Endodermal cell (in vitro differentiated cells): ENCODE measurements around the gene TTC7B. TPM values are rescaled to one million over a fixed set of nuclear protein-coding genes. Genes with fewer than 3 reads are reported as not detected.

Experiments used
- DNase-seq: peaks from one replicate; pipeline ENCODE4 v3.0.0-alpha.2; 2017
- H3K27ac ChIP-seq: 2 replicates; pipeline ENCODE4 v1.5.1; 2013; ENCODE audit warnings: mild to moderate bottlenecking, low read depth, low read length, moderate library complexity
- H3K27me3 ChIP-seq: 2 replicates; pipeline ENCODE4 v1.6.1; 2013; ENCODE audit warnings: mild to moderate bottlenecking, low read length, moderate library complexity; ENCODE audit not compliant: insufficient read depth, control insufficient read depth, poor library complexity, severe bottlenecking
- H3K36me3 ChIP-seq: 2 replicates; pipeline ENCODE4 v1.7.0; 2013; ENCODE audit warnings: mild to moderate bottlenecking, low read length, moderate library complexity; ENCODE audit not compliant: control insufficient read depth, insufficient read depth
- H3K4me1 ChIP-seq: one replicate; pipeline ENCODE4 v1.7.0; 2013; ENCODE audit warnings: low read length; ENCODE audit not compliant: control insufficient read depth, insufficient read depth
- H3K4me3 ChIP-seq: 2 replicates; pipeline ENCODE4 v1.5.1; 2013; ENCODE audit warnings: mild to moderate bottlenecking, low read length, moderate library complexity
- H3K9ac ChIP-seq: 2 replicates; pipeline ENCODE4 v1.6.1; 2013; ENCODE audit warnings: mild to moderate bottlenecking, low read length, moderate library complexity; ENCODE audit not compliant: poor library complexity, severe bottlenecking; ENCODE audit errors: extremely low read depth
- H3K9me3 ChIP-seq: 2 replicates; pipeline ENCODE4 v1.6.1; 2013; ENCODE audit warnings: mild to moderate bottlenecking, low read length, moderate library complexity; ENCODE audit not compliant: control insufficient read depth
- H3K27ac Mint-ChIP-seq: 2 replicates; pipeline ENCODE4 v1.8.0; 2020; ENCODE audit warnings: mixed read lengths
- H3K27me3 Mint-ChIP-seq: 2 replicates; pipeline ENCODE4 v1.8.0; 2021; ENCODE audit warnings: mild to moderate bottlenecking, mixed read lengths; ENCODE audit not compliant: insufficient read depth
- H3K36me3 Mint-ChIP-seq: 2 replicates; pipeline ENCODE4 v1.8.0; 2020; ENCODE audit warnings: low read depth, mixed read lengths
- H3K4me1 Mint-ChIP-seq: 2 replicates; pipeline ENCODE4 v1.8.0; 2020; ENCODE audit warnings: mixed read lengths
- H3K4me3 Mint-ChIP-seq: 2 replicates; pipeline ENCODE4 v1.8.0; 2020; ENCODE audit warnings: mild to moderate bottlenecking, moderate library complexity, mixed read lengths
- H3K9me3 Mint-ChIP-seq: 2 replicates; pipeline ENCODE4 v1.8.0; 2020; ENCODE audit warnings: mild to moderate bottlenecking, mixed read lengths
- WGBS, 2 experiments: methylation state at CpG; one replicate each; pipeline versions ENCODE4 v1.1.5 to v1.1.7; 2013; ENCODE audit warnings: missing lambda C conversion rate in 2 of 2, mixed read lengths in 1 of 2; ENCODE audit not compliant: insufficient coverage in 1 of 2, insufficient read length in 1 of 2; 5-methylcytosine and 5-hydroxymethylcytosine counted together
- total RNA-seq, 2 donors: library from RNA; stranded (reverse); fragmentation: NEBNext Ultra II Directional in 1 of 2; extraction: Animal tissue kit (Norgen Biotek cat#: 25700) in 1 of 2; gene quantifications; 2 replicates in 1 of 2; 3 replicates in 1 of 2; pipeline ENCODE4 v1.2.1, GENCODE V29; 2021
- TF ChIP-seq, protein P1 (sequence below): fragments of 200-600 bp; sonication (generic); conservative IDR thresholded peaks from 2 replicates; pipeline ENCODE4 v1.5.0; 2021; ENCODE audit warnings: antibody characterized with exemption, mild to moderate bottlenecking

Gene TTC7B
- total RNA-seq, 2 donors from 2014 or later: 51.3 to 62.6 TPM

DNA sequence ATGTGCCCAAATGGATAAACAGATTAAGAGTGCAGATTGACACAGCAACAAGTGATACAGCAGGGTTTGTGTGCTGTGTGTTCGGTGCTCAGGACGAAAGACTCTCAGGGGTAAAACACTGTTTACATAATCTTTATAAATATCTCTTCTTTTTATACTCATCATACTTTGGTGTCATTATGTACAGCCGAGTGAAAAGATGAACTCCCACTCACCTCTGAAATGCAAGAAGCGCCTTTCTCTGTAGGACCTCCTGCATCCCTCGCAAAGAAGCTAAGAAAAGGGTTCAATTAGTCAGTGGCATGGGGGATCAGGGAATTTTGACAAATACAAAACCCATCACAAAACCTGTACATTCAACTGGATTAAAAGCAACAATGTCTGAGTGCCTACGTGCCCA is 163.6 kb downstream of the TTC7B start:
- Mint-ChIP-seq H3K4me3 (no peak overlapping the region), H3K9me3 (no peaks in the 10 kb centered on the region), H3K27ac (no peak overlapping the region), H3K27me3 (no peaks in the 10 kb centered on the region), H3K4me1 (peaks cover 40% of the 10 kb centered on the region), H3K36me3 (peaks cover 3% of the 10 kb centered on the region)
- no peak overlapping the region for H3K9ac ChIP-seq
- no peak overlapping the region for H3K27ac ChIP-seq
- no peaks in the 10 kb centered on the region for H3K27me3 ChIP-seq
- H3K36me3 ChIP-seq: peaks cover 12% of the 10 kb centered on the region
- TF ChIP-seq, protein P1, sequence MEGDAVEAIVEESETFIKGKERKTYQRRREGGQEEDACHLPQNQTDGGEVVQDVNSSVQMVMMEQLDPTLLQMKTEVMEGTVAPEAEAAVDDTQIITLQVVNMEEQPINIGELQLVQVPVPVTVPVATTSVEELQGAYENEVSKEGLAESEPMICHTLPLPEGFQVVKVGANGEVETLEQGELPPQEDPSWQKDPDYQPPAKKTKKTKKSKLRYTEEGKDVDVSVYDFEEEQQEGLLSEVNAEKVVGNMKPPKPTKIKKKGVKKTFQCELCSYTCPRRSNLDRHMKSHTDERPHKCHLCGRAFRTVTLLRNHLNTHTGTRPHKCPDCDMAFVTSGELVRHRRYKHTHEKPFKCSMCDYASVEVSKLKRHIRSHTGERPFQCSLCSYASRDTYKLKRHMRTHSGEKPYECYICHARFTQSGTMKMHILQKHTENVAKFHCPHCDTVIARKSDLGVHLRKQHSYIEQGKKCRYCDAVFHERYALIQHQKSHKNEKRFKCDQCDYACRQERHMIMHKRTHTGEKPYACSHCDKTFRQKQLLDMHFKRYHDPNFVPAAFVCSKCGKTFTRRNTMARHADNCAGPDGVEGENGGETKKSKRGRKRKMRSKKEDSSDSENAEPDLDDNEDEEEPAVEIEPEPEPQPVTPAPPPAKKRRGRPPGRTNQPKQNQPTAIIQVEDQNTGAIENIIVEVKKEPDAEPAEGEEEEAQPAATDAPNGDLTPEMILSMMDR: no peak
- no peak for DNase-seq
- H3K4me1 ChIP-seq: peaks cover 10% of the 10 kb centered on the region
- H3K4me3 ChIP-seq: no peak overlapping the region
- WGBS, 2 experiments: 99 to 100% methylated on average over 1 to 6 of the region's 6 CpGs
- H3K9me3 ChIP-seq: no peaks in the 10 kb centered on the region

DNA sequence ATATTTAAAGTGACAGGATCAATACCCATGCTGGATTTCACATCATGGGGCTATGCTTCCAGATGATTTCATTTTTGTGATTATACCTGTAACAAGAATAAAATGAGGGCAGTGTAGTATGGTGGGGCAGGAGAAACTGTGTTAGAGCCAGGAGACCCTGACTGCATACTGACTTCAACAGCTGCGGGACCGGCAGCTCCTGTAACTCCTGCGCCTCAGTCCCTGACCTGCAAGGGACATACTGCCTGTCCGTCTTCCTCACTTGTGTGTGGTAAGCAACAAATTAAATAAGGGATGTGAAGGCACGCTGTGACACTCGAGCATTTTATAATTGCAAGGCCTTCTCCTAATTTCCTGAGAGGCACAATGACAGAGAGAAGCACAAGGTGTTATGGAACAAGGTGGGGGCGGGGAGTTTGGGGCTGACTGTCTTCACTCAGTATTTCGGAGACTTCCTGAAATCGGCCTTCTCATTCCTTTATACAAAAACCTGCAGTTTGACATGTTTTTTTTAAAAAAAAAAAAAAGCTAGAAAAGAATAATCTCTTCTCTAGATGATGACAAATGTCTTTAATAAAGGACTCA is 164.2 kb downstream of the TTC7B start:
- no peaks in the 10 kb centered on the region for H3K27me3 Mint-ChIP-seq
- no peak for DNase-seq
- peaks cover 16% of the 10 kb centered on the region for H3K4me1 ChIP-seq
- H3K9ac ChIP-seq: no peak overlapping the region
- H3K27ac Mint-ChIP-seq: no peak overlapping the region
- H3K4me3 ChIP-seq: no peak overlapping the region
- no peaks in the 10 kb centered on the region for H3K27me3 ChIP-seq
- H3K4me1 Mint-ChIP-seq: peaks cover 45% of the 10 kb centered on the region
- H3K9me3 ChIP-seq: no peaks in the 10 kb centered on the region
- H3K27ac ChIP-seq: no peak overlapping the region
- H3K9me3 Mint-ChIP-seq: no peaks in the 10 kb centered on the region
- no peak overlapping the region for H3K4me3 Mint-ChIP-seq
- TF ChIP-seq, protein P1: no peak
- peaks cover 3% of the 10 kb centered on the region for H3K36me3 Mint-ChIP-seq
- WGBS, 2 experiments: 74 to 95% methylated on average over 6 to 9 of the region's 9 CpGs
- peaks cover 12% of the 10 kb centered on the region for H3K36me3 ChIP-seq

DNA sequence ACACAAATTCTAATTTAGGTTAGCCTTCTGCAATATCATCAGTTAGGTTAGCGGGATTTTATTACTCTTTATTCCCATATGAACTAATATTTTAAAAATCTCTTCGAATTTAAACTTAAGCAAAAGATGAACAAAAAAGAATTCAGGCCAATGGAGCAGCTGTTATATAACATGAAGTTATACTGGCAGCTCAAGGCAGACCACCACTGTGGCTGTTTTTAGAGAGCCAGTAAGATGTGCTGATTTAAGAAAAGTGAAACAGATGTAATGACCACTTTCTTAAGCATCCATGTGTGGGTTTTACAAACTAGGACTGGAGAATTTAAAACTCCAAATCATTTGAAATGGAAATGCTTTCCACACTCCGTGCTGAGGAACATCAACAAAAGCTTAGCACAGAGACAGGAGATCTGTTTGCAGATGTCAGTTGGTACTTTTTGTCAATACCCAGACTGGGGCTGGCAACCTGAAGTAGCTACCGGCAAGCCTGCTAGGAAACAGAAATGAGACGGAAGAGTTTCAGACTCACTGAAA is 164.9 kb downstream of the TTC7B start:
- Mint-ChIP-seq H3K4me3 (no peak overlapping the region), H3K27ac (no peak overlapping the region), H3K4me1 (peaks cover 51% of the 10 kb centered on the region), H3K27me3 (no peaks in the 10 kb centered on the region), H3K9me3 (no peaks in the 10 kb centered on the region), H3K36me3 (peaks cover 3% of the 10 kb centered on the region)
- no peak overlapping the region for H3K4me3 ChIP-seq
- no peaks in the 10 kb centered on the region for H3K9me3 ChIP-seq
- DNase-seq: no peak
- WGBS, 2 experiments: 71 to 78% methylated on average over 3 to 5 of the region's 5 CpGs
- no peak overlapping the region for H3K9ac ChIP-seq
- peaks cover 20% of the 10 kb centered on the region for H3K4me1 ChIP-seq
- H3K27ac ChIP-seq: no peak overlapping the region
- TF ChIP-seq, protein P1: no peak
- no peaks in the 10 kb centered on the region for H3K27me3 ChIP-seq
- H3K36me3 ChIP-seq: peaks cover 5% of the 10 kb centered on the region
